SK-N-SH treated with all-trans-retinoic acid at 6 μM for 48 hours (cell line): Measurements from ENCODE around the gene LZTR1.

Source experiments
- CSDC2 ChIP-seq: fragments of 250-450 bp; sonication (Bioruptor Pico); IDR thresholded peaks from 2 replicates; pipeline ENCODE4 v1.5.0; 2020; ENCODE audit warnings: mild to moderate bottlenecking, moderate library complexity
- SNAI2 ChIP-seq: fragments of 250-450 bp; sonication (Bioruptor Pico); IDR thresholded peaks from 2 replicates; pipeline ENCODE4 v1.5.0; 2020; ENCODE audit warnings: mild to moderate bottlenecking, moderate library complexity
- ZFP3 ChIP-seq: fragments of 250-450 bp; sonication (Bioruptor Pico); IDR thresholded peaks from 2 replicates; pipeline ENCODE4 v1.5.0; 2020; ENCODE audit warnings: mild to moderate bottlenecking, moderate library complexity
- ZNF70 ChIP-seq: fragments of 450-650 bp; formaldehyde crosslinking; IDR thresholded peaks from 2 replicates; pipeline ENCODE4 v1.5.0; 2020; ENCODE audit warnings: mild to moderate bottlenecking, moderate library complexity
- TF ChIP-seq, protein P1 (sequence below): fragments of 250-450 bp; sonication (Bioruptor Pico); IDR thresholded peaks from 2 replicates; pipeline ENCODE4 v1.8.0; 2020; ENCODE audit warnings: mild to moderate bottlenecking, moderate library complexity, borderline replicate concordance
- TF ChIP-seq, protein P2 (sequence below): fragments of 250-450 bp; sonication (Bioruptor Pico); IDR thresholded peaks from 2 replicates; pipeline ENCODE4 v1.5.1; 2020; ENCODE audit warnings: low read depth, mild to moderate bottlenecking, moderate library complexity
- TF ChIP-seq, protein P3 (sequence below): fragments of 250-450 bp; sonication (Bioruptor Pico); IDR thresholded peaks from 2 replicates; pipeline ENCODE4 v1.5.0; 2020; ENCODE audit warnings: mild to moderate bottlenecking, moderate library complexity

DNA sequence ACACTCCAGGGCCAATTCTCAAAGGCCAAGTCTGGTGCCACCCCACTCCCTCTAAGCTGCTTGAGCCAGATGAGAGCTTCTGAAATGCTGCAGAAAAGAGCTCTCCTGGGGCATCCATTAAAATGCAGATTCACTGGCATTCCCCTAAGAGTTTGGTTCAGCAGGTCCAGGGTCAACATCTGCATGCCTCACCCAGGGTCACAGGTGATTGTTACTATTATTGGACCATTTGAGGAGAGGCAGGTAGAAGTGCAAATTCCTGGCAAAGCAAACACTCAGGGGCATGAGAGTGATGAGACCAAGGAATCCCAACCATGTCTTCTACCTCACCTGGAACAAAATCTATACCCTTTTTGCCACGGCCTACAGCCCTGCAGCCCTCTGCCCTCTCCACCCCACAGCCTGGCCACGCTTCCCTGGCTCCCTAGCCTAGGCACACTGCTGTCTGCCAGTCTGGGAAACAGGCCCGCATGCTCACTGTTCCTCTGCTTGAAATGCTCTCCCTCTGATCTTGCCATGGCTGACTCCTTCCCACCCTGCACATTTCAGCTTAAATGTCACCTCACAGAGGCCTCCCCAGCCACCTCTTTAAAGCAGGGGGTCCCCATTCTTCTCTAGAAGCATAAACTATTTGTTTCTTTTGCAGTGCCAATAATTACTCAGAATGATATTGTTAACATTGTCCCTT is 28.5 kb downstream of the LZTR1 start:
- TF ChIP-seq, protein P1, sequence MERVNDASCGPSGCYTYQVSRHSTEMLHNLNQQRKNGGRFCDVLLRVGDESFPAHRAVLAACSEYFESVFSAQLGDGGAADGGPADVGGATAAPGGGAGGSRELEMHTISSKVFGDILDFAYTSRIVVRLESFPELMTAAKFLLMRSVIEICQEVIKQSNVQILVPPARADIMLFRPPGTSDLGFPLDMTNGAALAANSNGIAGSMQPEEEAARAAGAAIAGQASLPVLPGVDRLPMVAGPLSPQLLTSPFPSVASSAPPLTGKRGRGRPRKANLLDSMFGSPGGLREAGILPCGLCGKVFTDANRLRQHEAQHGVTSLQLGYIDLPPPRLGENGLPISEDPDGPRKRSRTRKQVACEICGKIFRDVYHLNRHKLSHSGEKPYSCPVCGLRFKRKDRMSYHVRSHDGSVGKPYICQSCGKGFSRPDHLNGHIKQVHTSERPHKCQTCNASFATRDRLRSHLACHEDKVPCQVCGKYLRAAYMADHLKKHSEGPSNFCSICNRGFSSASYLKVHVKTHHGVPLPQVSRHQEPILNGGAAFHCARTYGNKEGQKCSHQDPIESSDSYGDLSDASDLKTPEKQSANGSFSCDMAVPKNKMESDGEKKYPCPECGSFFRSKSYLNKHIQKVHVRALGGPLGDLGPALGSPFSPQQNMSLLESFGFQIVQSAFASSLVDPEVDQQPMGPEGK (CRISPR knock-in tag): no peak
- TF ChIP-seq ZNF70 (CRISPR knock-in tag) (no peak), ZFP3 (no peak), CSDC2 (no peak), SNAI2 (no peak)
- TF ChIP-seq, protein P2, sequence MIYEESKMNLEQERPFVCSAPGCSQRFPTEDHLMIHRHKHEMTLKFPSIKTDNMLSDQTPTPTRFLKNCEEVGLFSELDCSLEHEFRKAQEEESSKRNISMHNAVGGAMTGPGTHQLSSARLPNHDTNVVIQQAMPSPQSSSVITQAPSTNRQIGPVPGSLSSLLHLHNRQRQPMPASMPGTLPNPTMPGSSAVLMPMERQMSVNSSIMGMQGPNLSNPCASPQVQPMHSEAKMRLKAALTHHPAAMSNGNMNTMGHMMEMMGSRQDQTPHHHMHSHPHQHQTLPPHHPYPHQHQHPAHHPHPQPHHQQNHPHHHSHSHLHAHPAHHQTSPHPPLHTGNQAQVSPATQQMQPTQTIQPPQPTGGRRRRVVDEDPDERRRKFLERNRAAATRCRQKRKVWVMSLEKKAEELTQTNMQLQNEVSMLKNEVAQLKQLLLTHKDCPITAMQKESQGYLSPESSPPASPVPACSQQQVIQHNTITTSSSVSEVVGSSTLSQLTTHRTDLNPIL (CRISPR knock-in tag): no peak
- TF ChIP-seq, protein P3, sequence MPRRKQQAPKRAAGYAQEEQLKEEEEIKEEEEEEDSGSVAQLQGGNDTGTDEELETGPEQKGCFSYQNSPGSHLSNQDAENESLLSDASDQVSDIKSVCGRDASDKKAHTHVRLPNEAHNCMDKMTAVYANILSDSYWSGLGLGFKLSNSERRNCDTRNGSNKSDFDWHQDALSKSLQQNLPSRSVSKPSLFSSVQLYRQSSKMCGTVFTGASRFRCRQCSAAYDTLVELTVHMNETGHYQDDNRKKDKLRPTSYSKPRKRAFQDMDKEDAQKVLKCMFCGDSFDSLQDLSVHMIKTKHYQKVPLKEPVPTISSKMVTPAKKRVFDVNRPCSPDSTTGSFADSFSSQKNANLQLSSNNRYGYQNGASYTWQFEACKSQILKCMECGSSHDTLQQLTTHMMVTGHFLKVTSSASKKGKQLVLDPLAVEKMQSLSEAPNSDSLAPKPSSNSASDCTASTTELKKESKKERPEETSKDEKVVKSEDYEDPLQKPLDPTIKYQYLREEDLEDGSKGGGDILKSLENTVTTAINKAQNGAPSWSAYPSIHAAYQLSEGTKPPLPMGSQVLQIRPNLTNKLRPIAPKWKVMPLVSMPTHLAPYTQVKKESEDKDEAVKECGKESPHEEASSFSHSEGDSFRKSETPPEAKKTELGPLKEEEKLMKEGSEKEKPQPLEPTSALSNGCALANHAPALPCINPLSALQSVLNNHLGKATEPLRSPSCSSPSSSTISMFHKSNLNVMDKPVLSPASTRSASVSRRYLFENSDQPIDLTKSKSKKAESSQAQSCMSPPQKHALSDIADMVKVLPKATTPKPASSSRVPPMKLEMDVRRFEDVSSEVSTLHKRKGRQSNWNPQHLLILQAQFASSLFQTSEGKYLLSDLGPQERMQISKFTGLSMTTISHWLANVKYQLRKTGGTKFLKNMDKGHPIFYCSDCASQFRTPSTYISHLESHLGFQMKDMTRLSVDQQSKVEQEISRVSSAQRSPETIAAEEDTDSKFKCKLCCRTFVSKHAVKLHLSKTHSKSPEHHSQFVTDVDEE (CRISPR knock-in tag): no peak
